Endodermal cell (in vitro differentiated cells): ENCODE measurements around the gene TMEM17. TPM values are rescaled to one million over a fixed set of nuclear protein-coding genes. Genes with fewer than 3 reads are reported as not detected.

Experiments
- DNase-seq: peaks from one replicate; pipeline ENCODE4 v3.0.0-alpha.2; 2017
- H3K27ac ChIP-seq: 2 replicates; pipeline ENCODE4 v1.5.1; 2013; ENCODE audit warnings: mild to moderate bottlenecking, low read depth, low read length, moderate library complexity
- H3K27me3 ChIP-seq: 2 replicates; pipeline ENCODE4 v1.6.1; 2013; ENCODE audit warnings: mild to moderate bottlenecking, low read length, moderate library complexity; ENCODE audit not compliant: insufficient read depth, control insufficient read depth, poor library complexity, severe bottlenecking
- H3K36me3 ChIP-seq: 2 replicates; pipeline ENCODE4 v1.7.0; 2013; ENCODE audit warnings: mild to moderate bottlenecking, low read length, moderate library complexity; ENCODE audit not compliant: control insufficient read depth, insufficient read depth
- H3K4me1 ChIP-seq: one replicate; pipeline ENCODE4 v1.7.0; 2013; ENCODE audit warnings: low read length; ENCODE audit not compliant: control insufficient read depth, insufficient read depth
- H3K4me3 ChIP-seq: 2 replicates; pipeline ENCODE4 v1.5.1; 2013; ENCODE audit warnings: mild to moderate bottlenecking, low read length, moderate library complexity
- H3K9ac ChIP-seq: 2 replicates; pipeline ENCODE4 v1.6.1; 2013; ENCODE audit warnings: mild to moderate bottlenecking, low read length, moderate library complexity; ENCODE audit not compliant: poor library complexity, severe bottlenecking; ENCODE audit errors: extremely low read depth
- H3K9me3 ChIP-seq: 2 replicates; pipeline ENCODE4 v1.6.1; 2013; ENCODE audit warnings: mild to moderate bottlenecking, low read length, moderate library complexity; ENCODE audit not compliant: control insufficient read depth
- H3K27ac Mint-ChIP-seq: 2 replicates; pipeline ENCODE4 v1.8.0; 2020; ENCODE audit warnings: mixed read lengths
- H3K27me3 Mint-ChIP-seq: 2 replicates; pipeline ENCODE4 v1.8.0; 2021; ENCODE audit warnings: mild to moderate bottlenecking, mixed read lengths; ENCODE audit not compliant: insufficient read depth
- H3K36me3 Mint-ChIP-seq: 2 replicates; pipeline ENCODE4 v1.8.0; 2020; ENCODE audit warnings: low read depth, mixed read lengths
- H3K4me1 Mint-ChIP-seq: 2 replicates; pipeline ENCODE4 v1.8.0; 2020; ENCODE audit warnings: mixed read lengths
- H3K4me3 Mint-ChIP-seq: 2 replicates; pipeline ENCODE4 v1.8.0; 2020; ENCODE audit warnings: mild to moderate bottlenecking, moderate library complexity, mixed read lengths
- H3K9me3 Mint-ChIP-seq: 2 replicates; pipeline ENCODE4 v1.8.0; 2020; ENCODE audit warnings: mild to moderate bottlenecking, mixed read lengths
- CTCF ChIP-seq: fragments of 200-600 bp; sonication (generic); conservative IDR thresholded peaks from 2 replicates; pipeline ENCODE4 v1.5.0; 2021; ENCODE audit warnings: antibody characterized with exemption, mild to moderate bottlenecking
- WGBS, 2 experiments: methylation state at CpG; one replicate each; pipeline versions ENCODE4 v1.1.5 to v1.1.7; 2013; ENCODE audit warnings: missing lambda C conversion rate in 2 of 2, mixed read lengths in 1 of 2; ENCODE audit not compliant: insufficient coverage in 1 of 2, insufficient read length in 1 of 2; 5-methylcytosine and 5-hydroxymethylcytosine counted together
- total RNA-seq, 2 donors: library from RNA; stranded (reverse); fragmentation: NEBNext Ultra II Directional in 1 of 2; extraction: Animal tissue kit (Norgen Biotek cat#: 25700) in 1 of 2; gene quantifications; 2 replicates in 1 of 2; 3 replicates in 1 of 2; pipeline ENCODE4 v1.2.1, GENCODE V29; 2021

TMEM17 gene
- total RNA-seq, 2 donors from 2014 or later, result 1.8 to 2.0 TPM

DNA sequence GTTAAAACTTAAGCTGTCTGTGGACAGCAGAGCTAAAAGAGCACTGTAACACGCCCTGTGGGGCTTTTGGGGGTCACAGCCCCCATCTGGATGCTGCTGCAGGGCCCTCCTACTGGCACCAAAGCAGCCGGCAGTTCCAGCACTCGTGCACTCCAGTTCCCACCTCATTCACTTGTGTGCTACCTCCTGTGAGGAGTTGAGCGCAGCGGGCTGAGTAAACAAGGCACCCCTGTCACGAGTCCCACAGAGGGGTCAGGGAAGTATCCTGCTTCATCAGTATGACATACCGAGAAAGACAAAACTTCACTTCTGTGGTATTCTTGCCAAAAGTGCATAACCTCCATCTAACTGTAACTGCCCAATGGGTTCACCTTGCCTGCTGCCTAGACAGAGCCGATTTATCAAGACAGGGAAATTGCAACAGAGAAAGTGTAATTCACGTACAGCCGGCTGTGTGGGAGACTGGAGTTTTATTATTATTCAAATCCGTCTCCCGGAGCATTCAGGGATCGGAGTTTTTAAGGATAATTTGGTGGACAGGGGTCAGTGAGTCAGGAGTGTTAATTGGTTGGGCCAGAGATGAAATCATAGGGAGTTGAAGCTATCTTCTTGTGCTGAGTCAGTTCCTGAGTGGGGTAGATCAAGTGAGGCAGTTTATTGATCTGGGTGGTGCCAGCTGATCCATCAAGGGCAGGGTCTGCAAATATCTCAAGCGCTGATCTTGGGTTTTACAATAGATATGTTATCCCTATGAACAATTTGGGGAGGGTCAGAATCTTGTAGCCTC, 41.6 kb downstream of the TMEM17 start:
- H3K9me3 Mint-ChIP-seq, result no peaks in the 10 kb centered on the region
- Histone ChIP-seq H3K4me1 (peaks cover 13% of the 10 kb centered on the region), H3K4me3 (no peak overlapping the region), H3K27ac (no peak overlapping the region), H3K9me3 (no peaks in the 10 kb centered on the region), H3K27me3 (no peaks in the 10 kb centered on the region), H3K9ac (no peak overlapping the region), H3K36me3 (no peaks in the 10 kb centered on the region)
- no peak for DNase-seq
- WGBS, 2 experiments, result 82 to 84% methylated on average over 13 to 14 of the region's 14 CpGs
- TF ChIP-seq CTCF, result no peak
- no peaks in the 10 kb centered on the region for H3K27me3 Mint-ChIP-seq
- H3K36me3 Mint-ChIP-seq, result no peaks in the 10 kb centered on the region
- H3K4me3 Mint-ChIP-seq, result no peak overlapping the region
- peaks cover 36% of the 10 kb centered on the region for H3K4me1 Mint-ChIP-seq
- no peak overlapping the region for H3K27ac Mint-ChIP-seq

DNA sequence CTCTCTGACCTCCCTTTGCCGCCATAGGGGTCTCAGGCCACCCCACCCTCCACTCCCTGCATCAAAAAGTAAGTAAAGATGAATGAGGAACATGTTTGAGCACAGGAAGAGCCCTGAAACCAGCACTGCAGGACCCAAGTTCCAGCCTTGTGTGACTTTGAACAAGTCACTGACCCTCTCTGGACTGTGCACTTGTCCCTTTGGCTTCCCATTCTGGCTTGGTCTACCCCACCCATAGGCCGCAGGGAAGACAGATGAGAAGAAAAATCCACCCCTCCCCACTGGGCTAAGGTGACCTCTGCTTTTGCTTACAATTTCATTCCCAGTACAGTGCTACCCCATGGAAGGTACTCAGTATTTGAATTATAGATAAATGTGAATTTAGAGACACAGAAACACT, 43.8 kb downstream of the TMEM17 start:
- Histone ChIP-seq H3K4me3 (no peak overlapping the region), H3K36me3 (no peaks in the 10 kb centered on the region), H3K9me3 (no peaks in the 10 kb centered on the region), H3K27me3 (peaks cover 12% of the 10 kb centered on the region), H3K4me1 (peaks cover 11% of the 10 kb centered on the region), H3K9ac (no peak overlapping the region), H3K27ac (no peak overlapping the region)
- Mint-ChIP-seq H3K4me1 (peaks cover 29% of the 10 kb centered on the region), H3K36me3 (no peaks in the 10 kb centered on the region), H3K27ac (no peak overlapping the region), H3K27me3 (peaks cover 13% of the 10 kb centered on the region), H3K4me3 (no peak overlapping the region), H3K9me3 (no peaks in the 10 kb centered on the region)
- no peak for TF ChIP-seq CTCF
- 91% methylated on average over 2 of the region's 2 CpGs; no CpG with 5 or more reads in 1 of the 2 experiments for WGBS, 2 experiments
- no peak for DNase-seq

DNA sequence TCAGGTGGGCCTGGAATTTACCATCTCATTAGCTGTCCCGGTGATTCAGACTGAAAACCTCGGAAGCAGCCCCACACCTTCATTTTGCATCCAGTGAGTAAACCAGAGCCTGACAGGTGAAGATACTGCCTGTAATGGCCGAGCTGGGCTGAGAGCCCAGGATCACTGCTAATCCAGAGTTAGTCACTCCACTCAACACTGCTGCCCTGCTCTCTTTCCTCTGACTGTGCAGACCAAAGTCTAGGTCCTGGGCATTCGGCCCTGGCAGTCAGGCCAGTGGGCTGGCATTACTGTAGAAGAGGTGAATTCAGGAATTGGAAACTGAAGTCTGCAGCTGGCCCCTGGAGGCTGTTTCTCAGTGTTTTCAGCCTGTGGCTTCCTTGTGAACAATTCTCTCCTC, 44.3 kb downstream of the TMEM17 start:
- 90 to 100% methylated on average over 3 to 4 of the region's 4 CpGs for WGBS, 2 experiments
- no peak overlapping the region for H3K4me3 Mint-ChIP-seq
- no peaks in the 10 kb centered on the region for H3K36me3 ChIP-seq
- H3K36me3 Mint-ChIP-seq, result no peaks in the 10 kb centered on the region
- H3K27me3 Mint-ChIP-seq, result peaks cover 13% of the 10 kb centered on the region
- no peak overlapping the region for H3K4me3 ChIP-seq
- H3K27me3 ChIP-seq, result peaks cover 13% of the 10 kb centered on the region
- H3K4me1 Mint-ChIP-seq, result peaks cover 27% of the 10 kb centered on the region
- DNase-seq, result no peak
- H3K9ac ChIP-seq, result no peak overlapping the region
- TF ChIP-seq CTCF, result no peak
- peaks cover 10% of the 10 kb centered on the region for H3K4me1 ChIP-seq
- H3K9me3 Mint-ChIP-seq, result no peaks in the 10 kb centered on the region
- no peak overlapping the region for H3K27ac ChIP-seq
- H3K9me3 ChIP-seq, result no peaks in the 10 kb centered on the region
- H3K27ac Mint-ChIP-seq, result no peak overlapping the region
